Measurements from ENCODE around the gene ZCCHC24. TPM values are rescaled to one million over a fixed set of nuclear protein-coding genes. Genes with fewer than 3 reads are reported as not detected.

Gene ZCCHC24
- total and polyA plus RNA-seq, 2 of the 8 experiments (the other 6 are each of a cell fraction or from before 2014, with no cell fraction given), result 3.9 to 6.9 TPM

DNA sequence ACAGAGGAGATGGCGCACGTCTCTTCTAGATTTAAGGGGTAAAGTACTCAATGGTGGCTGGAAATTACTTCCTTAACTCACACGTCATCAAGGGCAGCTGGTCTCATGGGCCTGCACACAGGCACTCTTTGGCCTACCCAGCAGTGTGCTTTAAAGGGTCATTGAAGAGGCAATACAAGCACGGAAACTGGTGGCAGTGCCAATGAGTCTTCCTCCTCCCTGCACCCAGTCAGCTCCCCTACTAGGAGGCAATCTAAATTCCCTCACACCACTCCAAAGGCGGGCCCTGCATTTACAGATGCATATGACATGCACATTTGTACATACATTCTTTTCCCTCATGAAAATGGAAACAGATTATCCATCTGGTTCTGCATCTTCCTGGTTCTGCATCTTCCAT lies 50.8 kb downstream of the ZCCHC24 start (continued):
- TF ChIP-seq, protein P1, sequence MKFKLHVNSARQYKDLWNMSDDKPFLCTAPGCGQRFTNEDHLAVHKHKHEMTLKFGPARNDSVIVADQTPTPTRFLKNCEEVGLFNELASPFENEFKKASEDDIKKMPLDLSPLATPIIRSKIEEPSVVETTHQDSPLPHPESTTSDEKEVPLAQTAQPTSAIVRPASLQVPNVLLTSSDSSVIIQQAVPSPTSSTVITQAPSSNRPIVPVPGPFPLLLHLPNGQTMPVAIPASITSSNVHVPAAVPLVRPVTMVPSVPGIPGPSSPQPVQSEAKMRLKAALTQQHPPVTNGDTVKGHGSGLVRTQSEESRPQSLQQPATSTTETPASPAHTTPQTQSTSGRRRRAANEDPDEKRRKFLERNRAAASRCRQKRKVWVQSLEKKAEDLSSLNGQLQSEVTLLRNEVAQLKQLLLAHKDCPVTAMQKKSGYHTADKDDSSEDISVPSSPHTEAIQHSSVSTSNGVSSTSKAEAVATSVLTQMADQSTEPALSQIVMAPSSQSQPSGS (IDR thresholded peaks at IDR 0.05; ENCODE audit: low read length), result no peak
